GM18502 (cell line): ENCODE data around the gene RPTOR.

Experiments used
- ATAC-seq: cut with Tn5 transposase; IDR thresholded peaks from one replicate; pipeline ENCODE4 v1.9.1; 2021; ENCODE audit warnings: mild to moderate bottlenecking; ENCODE audit not compliant: unreplicated experiment, poor library complexity

The RPTOR gene

DNA sequence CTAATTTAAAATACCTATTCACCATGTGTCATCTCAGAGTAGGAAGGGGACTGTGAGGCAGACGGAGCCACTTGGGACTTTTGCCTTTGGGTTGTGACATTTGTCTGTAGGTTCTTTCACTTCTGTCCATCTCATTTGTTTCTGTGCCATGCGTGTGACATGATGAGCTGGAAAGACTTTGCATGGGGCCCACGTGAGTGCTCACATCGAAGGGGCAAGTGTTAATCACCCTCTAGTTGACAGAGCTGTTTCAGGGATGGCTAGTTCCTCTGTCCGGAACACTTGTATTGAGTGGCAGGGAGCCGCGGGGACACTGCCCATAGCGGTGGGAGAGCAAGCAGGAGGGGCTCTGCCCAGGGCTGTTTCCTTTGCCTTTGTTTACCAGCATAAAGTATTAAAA lies 112.0 kb downstream of the RPTOR start:
- ATAC-seq, result no peak

DNA sequence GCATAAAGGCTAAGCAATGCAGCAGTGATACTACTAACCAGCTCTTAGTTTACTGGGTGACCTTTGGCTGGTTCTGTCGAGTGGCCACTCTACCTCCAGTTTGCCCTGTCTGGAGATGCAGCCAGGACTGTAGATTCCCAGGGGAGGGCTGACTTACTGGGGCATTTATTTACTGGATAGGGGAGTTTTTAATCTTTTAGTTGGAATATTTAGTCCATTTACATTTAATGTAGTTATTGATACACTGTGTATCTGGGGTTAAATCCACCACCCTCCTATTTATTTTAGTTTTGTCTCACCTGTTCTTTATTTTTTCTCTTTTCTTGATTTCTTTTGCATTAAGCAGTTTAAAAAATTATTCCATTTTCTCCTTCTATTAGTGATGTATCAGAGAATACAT lies 112.9 kb downstream of the RPTOR start:
- no peak for ATAC-seq

DNA sequence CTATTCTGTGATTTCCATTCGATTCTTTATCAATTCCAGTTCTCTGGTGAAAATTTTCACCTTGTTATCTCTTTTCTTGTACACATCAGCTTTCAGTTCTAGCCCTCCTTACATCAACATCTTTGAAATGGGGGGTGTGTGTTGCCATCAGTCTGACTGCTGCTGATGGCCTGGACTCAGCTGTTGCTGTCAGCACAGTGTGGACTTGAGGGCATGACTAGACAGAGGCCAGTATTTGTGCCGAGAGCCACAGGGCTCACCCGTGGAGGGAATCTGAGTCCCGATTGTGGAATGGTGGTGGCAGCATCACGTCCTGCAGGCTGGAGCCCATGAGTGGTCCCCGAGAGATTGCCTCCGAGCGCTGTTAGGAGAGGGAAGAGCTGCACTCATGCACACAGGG lies 114.2 kb downstream of the RPTOR start:
- no peak for ATAC-seq

DNA sequence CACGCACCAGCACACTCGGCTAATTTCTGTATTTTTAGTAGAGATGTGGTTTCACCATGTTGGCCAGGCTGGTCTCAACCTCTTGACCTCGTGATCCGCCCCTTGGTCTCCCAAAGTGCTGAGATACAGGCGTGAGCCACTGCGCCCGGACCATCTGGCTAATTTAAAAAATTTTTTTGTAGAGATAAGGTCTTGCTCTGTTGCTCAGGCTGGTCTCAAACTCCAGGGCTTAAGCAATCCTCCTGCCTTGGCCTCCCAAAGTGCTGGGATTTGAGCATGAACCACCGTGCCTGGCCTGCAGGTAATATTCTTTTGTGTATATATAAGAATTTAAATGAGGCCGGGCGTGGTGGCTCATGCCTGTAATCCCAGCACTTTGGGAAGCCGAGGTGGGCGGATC lies 115.0 kb downstream of the RPTOR start:
- no peak for ATAC-seq

DNA sequence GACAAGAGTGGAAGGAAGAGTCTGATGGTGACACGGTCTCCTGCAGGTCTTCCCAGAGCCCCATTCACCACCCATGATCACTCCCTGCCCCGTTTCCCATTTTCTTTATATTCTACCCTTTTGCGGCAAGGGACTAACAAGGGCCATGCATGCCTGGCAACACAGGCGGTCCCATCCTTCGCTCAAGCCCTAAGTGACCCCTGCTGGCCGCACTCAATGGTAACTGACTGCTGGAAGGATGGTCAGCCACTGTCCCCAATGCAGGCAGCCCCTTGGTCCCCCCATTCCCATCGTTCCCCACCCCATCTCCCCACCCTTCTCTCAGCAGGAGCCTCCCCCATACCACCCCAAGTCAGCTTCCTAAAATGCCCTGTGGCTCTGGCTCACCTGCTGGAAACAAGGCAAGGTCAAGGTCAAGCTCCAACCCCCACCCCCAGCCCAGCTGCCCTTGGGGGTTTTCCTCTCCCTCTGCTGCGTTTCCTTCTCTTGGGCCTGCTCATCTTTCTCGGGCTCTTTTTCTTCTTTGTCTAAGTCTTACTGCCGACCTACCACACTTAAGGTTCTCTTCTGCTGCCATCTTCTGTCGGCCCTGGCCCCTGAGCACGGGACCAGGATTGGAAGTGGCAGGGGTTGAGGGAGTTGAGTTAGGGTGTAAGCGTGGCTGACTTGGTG lies 116.0 kb downstream of the RPTOR start:
- no peak for ATAC-seq

DNA sequence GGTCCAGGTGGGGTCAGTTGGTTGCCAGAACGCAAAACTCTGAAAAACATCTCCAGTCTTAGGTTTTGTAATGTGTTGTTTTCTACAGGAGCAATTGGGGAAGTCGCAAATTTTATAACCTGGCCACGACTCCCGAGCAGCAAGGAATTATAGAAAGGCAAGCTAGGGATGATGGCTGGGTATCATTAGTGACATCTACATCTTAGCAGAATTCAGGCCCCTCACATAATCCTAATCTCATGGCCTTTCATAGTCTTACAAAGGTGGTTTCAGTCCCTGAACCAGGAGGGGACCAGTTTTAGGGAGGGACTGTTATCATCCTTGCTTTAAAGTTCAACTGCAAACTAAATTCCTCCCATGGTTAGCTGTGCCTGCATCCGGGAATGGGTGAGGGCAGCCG lies 117.9 kb downstream of the RPTOR start:
- ATAC-seq, result no peak

DNA sequence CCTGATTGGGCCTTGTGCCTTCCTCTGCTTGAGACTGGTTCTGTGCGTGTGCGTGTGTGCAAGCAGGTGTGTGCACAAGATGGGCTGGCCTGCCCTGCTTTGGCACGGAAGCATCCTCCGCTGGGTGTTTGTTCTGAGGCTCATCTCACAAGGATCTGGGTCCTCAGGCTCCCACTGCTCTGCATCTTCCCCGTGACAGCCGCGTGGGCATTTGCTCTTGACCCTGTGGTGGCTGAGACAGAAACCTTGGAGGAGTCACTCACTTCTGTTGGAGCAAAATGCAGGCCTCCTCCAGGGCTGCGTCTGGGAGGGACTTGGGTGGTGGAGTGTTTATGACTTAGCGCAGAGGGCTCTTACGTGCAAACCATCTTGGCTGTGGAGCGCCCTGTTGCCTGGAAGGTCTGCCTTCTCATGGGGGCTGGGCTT lies 119.2 kb downstream of the RPTOR start:
- no peak for ATAC-seq

DNA sequence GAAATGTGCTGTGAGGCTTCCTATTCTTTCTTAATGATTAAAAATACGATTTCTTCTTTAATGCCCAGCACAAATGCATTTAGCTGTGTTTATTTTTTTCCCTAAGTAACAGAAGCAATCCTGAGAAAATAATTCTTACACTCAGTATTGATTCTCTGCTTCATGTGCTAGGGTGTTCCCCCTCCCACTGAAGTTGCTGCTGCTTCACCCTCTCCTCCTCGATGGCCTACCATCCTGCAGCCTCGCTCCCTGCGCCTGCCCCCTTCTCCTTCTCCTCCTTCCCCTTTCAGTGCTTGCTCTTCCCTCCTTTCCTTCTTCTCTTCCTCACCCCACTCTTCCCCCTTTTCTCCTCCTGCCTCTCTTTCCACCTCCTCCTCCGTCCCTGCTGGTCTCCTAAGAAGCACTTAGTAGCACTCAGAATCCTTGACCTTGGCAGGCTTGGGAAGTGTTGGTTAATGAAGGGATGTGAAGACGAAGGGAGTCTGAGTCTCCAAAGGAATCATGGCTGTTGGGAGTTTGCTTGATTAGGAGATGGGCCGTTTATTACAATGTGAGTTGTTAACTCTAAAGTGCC lies 119.7 kb downstream of the RPTOR start:
- ATAC-seq, result no peak

DNA sequence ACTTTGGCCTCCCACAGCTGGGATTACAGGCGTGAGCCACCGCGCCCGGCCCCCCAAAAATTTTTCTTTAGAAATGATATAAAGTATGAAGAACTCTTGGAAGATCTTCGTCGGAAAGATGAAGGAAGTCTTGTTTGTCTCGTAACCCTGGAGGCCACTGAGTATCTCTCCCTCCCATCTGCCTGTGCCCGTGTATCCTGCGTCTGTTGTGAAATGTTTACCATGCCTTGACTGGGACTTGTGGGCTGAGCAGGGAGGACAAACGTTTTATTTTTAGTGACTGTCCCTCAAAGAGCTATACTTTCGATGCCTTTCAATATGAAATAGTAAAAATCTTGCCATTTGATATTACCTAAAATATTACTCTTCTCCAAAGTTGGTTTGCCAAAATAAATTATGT lies 121.2 kb downstream of the RPTOR start:
- no peak for ATAC-seq

DNA sequence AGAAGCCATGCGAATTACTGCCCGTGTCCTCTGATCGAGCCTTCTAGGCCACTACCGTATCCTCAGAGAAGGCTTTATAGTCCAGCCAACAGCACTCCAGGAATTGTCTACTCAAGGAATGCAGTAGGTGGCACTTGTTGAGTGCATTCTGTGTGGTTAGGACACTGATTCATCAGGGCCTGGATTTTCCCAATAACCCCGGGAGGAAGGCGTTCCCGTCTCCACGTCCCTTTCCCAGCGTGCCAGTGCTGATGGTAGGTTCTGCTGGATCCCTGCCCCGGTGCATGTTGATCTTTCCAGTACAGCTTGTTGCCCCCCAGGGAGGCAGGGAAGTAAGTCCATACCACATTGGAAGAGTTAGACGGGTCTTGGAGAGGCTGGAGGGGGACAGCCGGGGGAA lies 122.2 kb downstream of the RPTOR start:
- ATAC-seq, result no peak

DNA sequence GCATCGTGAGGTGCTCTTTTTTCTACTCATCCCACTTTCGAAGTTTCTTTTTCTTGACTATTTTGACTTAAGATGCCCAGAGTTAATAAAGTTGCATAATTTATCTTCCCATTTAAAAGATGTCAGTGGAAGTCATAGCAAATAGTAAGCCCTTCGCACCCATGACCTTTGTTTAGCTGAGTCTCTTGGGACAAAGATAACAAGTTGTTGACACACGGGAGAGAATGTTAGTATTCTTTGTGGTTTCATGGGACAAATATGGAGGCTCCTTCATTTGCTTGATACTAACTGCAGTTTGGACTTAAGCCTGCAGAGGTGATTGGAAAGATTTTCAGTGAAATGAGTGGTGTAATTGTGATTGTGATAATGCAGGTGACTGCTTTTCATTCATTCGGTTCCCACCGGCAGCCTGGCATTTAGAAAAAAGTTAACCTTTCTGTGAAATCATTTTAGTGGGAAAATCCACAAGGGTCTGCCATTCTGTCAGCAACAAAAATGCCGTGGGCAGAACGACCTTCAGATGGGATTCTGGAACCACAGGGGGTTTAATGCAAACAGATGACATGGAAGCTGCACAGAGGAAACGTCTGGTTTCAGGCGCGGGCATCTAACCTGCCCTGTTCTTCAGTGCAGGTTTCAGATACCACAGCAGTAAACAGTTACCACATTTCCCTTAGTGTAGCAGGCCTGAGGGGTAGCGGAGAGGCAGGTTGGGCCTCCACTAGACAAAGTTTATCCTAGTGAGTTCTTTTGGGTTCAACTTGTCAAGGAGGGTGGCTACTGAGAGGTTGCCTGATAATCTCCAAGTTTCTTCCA lies 123.0 kb downstream of the RPTOR start:
- no peak for ATAC-seq

DNA sequence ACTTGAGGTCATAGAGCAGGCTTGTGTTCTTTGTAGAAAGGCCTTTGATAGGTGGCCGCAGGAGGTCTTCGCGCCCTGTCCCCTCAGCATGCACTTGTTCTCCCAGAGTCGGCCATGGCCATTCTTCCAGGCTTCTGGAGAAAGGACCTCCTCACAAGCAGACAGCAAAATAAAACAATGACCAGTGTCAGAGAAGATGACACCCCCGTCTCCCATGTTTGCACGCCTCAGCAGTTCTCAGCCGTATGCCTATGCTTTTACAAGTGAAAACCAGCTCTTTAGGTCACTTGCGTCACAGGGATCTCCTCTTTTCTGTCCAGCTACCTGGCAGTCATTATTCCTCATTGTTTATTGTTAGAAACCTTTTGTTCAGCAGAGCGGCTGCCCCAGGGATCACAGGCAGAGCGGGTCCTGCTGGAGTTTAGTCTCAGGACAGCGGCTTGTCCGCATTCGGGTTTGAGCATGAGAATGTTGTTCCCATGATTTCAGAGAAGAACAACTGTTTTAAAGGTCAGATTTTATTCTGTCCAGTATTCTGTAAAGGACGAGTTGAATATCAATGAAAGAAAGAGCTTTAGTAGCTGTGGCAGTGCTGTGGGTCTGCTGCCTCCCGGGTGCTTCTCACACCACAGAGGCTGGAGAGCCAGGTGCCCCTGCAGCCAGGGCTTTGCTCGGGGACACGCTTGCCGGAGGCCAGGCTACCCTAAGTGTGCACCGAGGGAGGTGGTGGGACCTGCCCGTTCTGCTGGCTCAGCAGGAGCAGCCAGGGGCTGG lies 123.9 kb downstream of the RPTOR start:
- ATAC-seq, result no peak

DNA sequence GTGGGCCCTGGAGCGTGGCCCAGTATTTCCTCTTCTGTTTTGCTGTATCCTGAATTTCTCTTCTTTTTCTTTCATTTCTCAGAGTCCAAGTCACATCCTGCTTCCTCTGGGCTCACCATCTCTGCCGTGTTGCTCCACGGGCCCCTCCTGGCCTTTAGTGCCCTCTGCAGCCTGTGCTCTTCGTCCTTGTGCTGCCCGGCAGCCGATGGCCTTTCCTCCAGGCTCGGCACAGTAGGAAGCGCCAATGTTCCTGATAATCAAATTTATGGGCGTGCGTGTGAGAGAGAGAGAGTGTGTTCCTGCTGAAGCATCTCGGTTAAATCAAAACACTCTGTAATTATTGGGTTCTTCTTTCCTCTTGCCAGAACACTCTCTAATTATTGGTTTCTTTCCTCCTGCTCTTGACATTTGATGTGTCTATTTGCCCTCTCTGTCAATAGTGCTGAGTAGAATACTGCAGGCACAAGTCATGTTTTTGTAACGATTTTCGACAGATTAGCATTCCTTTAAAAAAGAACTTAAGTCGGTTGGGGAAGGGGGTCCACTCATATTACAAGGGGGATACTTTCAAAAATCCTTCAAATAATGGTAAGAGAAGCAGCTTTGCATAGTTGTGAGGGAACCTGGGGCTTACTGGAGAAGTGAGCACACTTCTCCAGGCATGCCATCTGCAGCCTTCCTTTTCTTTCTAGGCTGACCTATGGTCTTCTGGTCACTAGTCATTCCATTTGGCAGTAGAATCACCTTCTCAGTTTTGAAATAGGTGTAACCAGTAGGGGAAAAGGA lies 126.6 kb downstream of the RPTOR start:
- no peak for ATAC-seq

DNA sequence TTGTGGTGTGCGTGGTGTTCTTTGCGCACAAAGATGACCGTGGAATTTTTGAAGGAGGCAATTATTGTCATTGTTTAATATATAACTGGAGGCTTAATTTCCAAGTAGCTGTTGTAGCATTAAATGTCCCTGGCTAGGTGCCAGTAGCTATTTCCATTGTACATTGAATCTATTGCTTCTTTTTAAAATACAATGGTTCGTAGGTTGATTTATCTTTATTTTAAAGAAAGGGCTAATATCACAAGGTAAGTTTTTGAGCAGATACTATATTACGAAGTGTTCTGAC lies 127.1 kb downstream of the RPTOR start:
- no peak for ATAC-seq

DNA sequence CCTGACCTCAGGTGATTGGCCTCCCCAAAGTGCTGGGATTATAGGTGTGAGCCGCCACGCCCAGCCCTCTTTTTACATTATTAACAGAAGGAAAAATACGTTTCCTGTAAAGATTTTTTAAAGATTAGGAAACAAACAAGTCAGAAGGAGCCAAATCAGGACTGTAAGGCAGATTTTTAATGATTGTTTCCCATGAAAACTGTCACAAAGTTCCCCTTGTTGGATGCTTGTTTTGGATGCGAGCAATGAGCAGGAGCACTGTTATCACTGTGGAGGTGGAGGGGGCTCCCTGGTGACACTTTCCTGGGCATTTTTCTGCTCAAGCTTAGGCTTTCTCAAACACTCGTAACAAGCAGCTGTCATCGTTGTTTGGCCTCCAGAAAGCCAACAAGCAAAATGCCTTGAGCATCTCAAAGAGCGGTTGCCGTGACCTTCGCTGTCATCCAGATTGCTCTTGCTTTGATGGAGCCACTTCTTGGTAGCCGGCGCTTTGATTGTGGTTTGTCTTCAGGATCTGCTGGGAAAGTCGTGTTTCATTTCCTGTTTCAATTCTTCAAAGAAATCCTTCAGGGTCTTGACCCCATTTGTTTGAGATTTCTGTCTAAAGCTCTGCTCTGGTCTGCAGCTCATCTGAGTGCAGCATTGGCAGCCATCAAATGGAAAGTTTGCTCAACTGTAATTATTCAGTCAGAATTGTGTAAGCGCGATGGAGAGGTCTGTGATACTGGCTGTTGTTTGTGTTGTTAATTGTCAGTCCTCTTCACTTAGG lies 128.7 kb downstream of the RPTOR start:
- ATAC-seq, result no peak

DNA sequence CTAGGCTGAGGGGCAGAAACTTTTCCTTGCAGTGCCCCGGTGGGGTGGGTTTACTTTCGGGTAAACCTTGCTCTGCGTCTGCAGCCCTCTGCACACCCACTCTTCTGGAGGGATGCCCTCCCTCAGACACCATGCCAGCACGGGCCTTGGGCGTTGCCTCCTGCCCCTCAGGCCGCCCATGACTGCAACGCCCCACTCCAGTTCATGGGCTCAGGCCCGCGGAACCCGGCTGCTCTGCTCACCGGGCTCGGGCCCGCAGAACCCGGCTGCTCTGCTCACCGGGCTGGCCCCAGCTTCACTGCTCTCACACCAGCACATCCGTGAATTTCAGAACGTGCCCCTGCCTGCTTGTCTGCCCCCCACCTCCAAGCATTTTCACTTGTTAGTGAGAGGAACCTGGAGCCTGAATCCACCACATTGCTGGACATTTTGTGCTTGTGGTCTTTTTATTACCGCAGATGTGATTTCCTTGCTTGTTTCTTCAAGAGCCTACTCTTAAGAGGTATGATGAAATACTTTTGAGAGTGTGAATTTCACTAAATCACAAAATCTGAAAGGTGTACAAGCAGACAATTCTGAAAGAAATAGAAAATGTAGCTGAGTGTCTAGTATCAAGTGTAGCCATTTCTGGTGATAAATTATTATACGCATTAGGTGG lies 130.9 kb downstream of the RPTOR start:
- ATAC-seq, result no peak

DNA sequence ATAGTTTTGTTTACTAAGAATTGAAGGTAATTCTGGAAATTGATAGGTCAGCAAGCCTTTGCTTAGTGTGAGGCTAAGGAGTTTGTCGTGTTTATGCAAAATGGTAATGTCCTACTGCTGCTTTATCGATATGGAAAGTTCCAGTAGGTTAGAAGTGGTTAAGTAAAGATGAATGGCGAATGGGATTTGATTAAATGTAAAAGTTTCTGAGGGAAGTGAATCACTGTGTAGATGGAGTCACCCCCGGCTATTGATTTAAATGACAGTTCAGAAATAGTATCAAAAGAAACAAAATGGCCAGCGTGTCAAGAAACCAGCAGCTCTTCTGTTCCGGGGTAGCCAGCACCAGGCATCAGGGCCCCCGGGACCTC lies 131.4 kb downstream of the RPTOR start:
- no peak for ATAC-seq

DNA sequence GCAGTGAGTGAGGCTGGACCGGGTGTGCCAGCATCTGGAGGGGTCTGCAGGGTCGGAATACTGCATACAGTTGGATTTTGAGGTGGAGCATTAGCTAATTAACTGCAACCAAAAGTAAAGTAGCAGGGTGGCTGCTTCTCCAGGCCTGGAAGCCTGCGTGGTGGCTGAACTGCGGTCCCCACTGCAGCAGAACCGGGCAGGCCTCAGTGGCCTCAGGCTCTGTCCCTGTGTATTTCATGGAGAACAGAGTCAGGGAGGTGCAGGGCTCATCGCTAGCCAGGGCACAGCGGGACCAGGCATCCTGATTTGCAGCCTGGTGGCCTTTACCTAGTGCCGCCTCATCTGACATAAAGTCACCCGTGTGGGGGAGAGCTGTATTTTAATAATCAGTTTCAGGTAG lies 131.9 kb downstream of the RPTOR start:
- no peak for ATAC-seq

DNA sequence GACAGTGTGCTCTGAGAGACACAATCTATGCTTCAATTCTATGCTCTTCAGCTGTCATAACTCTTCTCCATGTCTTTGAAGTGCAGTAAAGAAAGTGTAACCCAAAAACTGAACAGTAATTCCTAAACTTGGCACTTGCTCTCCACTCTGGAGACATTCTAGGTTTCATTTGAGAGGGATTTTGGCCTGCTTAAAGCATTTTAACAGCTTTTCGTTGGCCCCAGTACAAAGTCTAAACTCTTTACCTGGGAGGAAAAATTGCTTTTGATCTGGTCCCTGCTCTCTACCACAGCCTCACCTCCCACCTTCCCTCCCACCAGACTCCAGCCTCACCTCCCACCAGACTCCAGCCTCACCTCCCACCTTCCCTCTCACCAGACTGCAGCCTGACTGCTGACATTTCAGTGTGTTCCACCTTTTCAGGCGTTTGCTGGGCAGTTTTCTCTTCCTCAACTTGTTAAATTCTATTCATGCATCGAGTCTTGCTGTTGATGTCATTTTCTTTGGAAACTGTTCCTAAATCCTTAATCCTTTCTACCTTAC lies 132.6 kb downstream of the RPTOR start:
- ATAC-seq, result no peak
